ENCODE data around the gene CDX2. TPM values are rescaled to one million over a fixed set of nuclear protein-coding genes. Genes with fewer than 3 reads are reported as not detected.
A peak's percentile ranks its signal among the peaks of the same experiment; 100 is the strongest.

CDX2 gene
- total and polyA plus RNA-seq, 2 donors (not counting 1 experiment from before 2014, with no cell fraction given) = not detected

- 4% methylated on average over 40 of the region's 40 CpGs for WGBS (ENCODE audit: insufficient coverage)
- Histone ChIP-seq H3K79me2 (ENCODE audit: control insufficient read depth, insufficient read depth, low read length) (no peaks in the 10 kb centered on the region), H2AFZ (ENCODE audit: insufficient read depth, low read depth, low read length, poor library complexity, severe bottlenecking) (peak overlapping the region; percentile 55), H3K27me3 (replicated peaks in 1 of 4; ENCODE audit: control extremely low read depth in 1 of 4, control insufficient read depth in 3 of 4, insufficient read depth in 4 of 4, low read length in 3 of 4) (peaks cover 0 to 96% (median 77%) of the 10 kb centered on the region in 4 experiments), H4K20me1 (ENCODE audit: control insufficient read depth, insufficient read depth, low read length, poor library complexity, severe bottlenecking) (no peaks in the 10 kb centered on the region), H3K27ac (ENCODE audit: low read length in 2 of 2) (no peak overlapping the region), H3K4me3 (ENCODE audit: control extremely low read depth in 1 of 5, extremely low read depth in 1 of 5, insufficient read depth in 1 of 5, low read depth in 2 of 5, low read length in 4 of 5) (peak overlapping the region in 4 of 5 experiments; percentile 27 to 61 (median 50)), H3K4me1 (ENCODE audit: control insufficient read depth in 2 of 2, insufficient read depth in 2 of 2, low read length in 2 of 2) (peaks cover 59 to 81% of the 10 kb centered on the region in 2 donors), H3K9me3 (ENCODE audit: control extremely low read depth in 1 of 3, control insufficient read depth in 2 of 3, insufficient read depth in 1 of 3, low read length in 2 of 3) (peaks cover 0 to 86% (median 26%) of the 10 kb centered on the region in 3 donors), H3K9ac (ENCODE audit: low read length) (peak overlapping the region; percentile 59), H3K4me2 (replicated peaks; ENCODE audit: low read depth, low read length, poor library complexity, severe bottlenecking) (peak overlapping the region; percentile 87), H3K36me3 (replicated peaks in 1 of 2; ENCODE audit: control extremely low read depth in 1 of 2, control insufficient read depth in 1 of 2, extremely low read depth in 1 of 2, insufficient read depth in 2 of 2, low read length in 1 of 2) (no peaks in the 10 kb centered on the region)
- Mint-ChIP-seq H3K27me3 (peaks cover 64% of the 10 kb centered on the region), H3K4me3 (peak overlapping the region; percentile 81), H3K27ac (no peak overlapping the region), H3K9me3 (ENCODE audit: insufficient read depth) (peaks cover 4% of the 10 kb centered on the region), H3K4me1 (peaks cover 44% of the 10 kb centered on the region)
- intact Hi-C loops (cut with micrococcal nuclease) = loop anchor here (5.0 kb wide), 3 partner anchors 46 to 216 kb away; partner anchors contain the start of genes CDX2, GSX1 and PAN3
- TF ChIP-seq CTCF (IDR thresholded peaks at IDR 0.05) = no peak
- TF ChIP-seq EZH2 (IDR thresholded peaks at IDR 0.05; ENCODE audit: borderline replicate concordance, insufficient read depth, low read depth, low read length, poor library complexity, severe bottlenecking) = no peak
- POLR2A ChIA-PET = no interaction called here
- peak; percentile 64 for DNase-seq
- CTCF ChIA-PET = interaction anchor here (0.7 to 3.4 kb wide), 3 partner anchors 33 to 559 kb away, joined by 3 to 12 read pairs (median 3); no protein-coding TSS in a partner anchor
- ATAC-seq (ENCODE audit: low read depth) = peak; percentile 21
Measured at GRCh38 chr13:27920677-27921420, 48.3 kb downstream of the CDX2 start.

Measured in B cell (primary cell).